Mucosa of rectum (tissue), 2 donors: ENCODE data around the gene NSMCE1.

Source experiments
- H3K27ac ChIP-seq, 2 donors: one replicate each; pipeline ENCODE4 v1.7.0; 2013; ENCODE audit warnings: inconsistent platforms in 2 of 2, low read depth in 2 of 2, low read length in 2 of 2
- H3K27me3 ChIP-seq, 2 donors: one replicate each; pipeline ENCODE4 v1.7.0; 2013; ENCODE audit warnings: low read length in 2 of 2; ENCODE audit not compliant: control insufficient read depth in 2 of 2, insufficient read depth in 2 of 2
- H3K36me3 ChIP-seq, 2 donors: one replicate each; pipeline ENCODE4 v1.7.0; 2013; ENCODE audit warnings: low read length in 2 of 2; ENCODE audit not compliant: control insufficient read depth in 2 of 2, insufficient read depth in 2 of 2
- H3K4me1 ChIP-seq, 2 donors: one replicate each; pipeline ENCODE4 v1.7.0; 2013; ENCODE audit warnings: low read length in 2 of 2, mild to moderate bottlenecking in 1 of 2; ENCODE audit not compliant: control insufficient read depth in 2 of 2, insufficient read depth in 2 of 2
- H3K4me3 ChIP-seq, 2 donors: one replicate each; pipeline ENCODE4 v1.7.0; 2013; ENCODE audit warnings: low read length in 2 of 2
- H3K9ac ChIP-seq, 2 donors: one replicate each; pipeline ENCODE4 v1.7.0; 2013; ENCODE audit warnings: low read length in 2 of 2, low read depth in 1 of 2, mild to moderate bottlenecking in 1 of 2
- H3K9me3 ChIP-seq, 2 donors: one replicate each; pipeline ENCODE4 v1.7.0; 2013; ENCODE audit warnings: low read length in 2 of 2; ENCODE audit not compliant: control insufficient read depth in 2 of 2
- donor health status: healthy.
- donor health status: Normal muscosa, but diverticular disease.

The NSMCE1 gene

GRCh38 chr16:27268376-27269299 is at the start of gene NSMCE1:
Gene NSMCE1, minus strand, starts transcription at chr16:27268772. Its CDS starts 11,202 bp downstream, at chr16:27257570.
- Histone ChIP-seq H3K4me3 (peak within 1 kb of the TSS; percentile 75 to 97), H3K4me1 (peaks cover 11 to 15% of the 10 kb centered on the region in 2 donors), H3K9ac (peak within 1 kb of the TSS; percentile 78 to 96), H3K9me3 (no peaks in the 10 kb centered on the region), H3K27me3 (no peaks in the 10 kb centered on the region), H3K27ac (peak within 1 kb of the TSS; percentile 71 to 89), H3K36me3 (no peaks in the 10 kb centered on the region)

- Histone ChIP-seq H3K36me3 (peaks cover 2 to 3% of the 10 kb centered on the region in 2 donors), H3K4me1 (peaks cover 51 to 60% of the 10 kb centered on the region in 2 donors), H3K9me3 (no peaks in the 10 kb centered on the region), H3K27me3 (no peaks in the 10 kb centered on the region), H3K4me3 (peak overlapping the region; percentile 1 to 56), H3K27ac (peak overlapping the region; percentile 27 to 58), H3K9ac (peak overlapping the region in 1 of 2 donors; percentile 60)
Observed at GRCh38 chr16:27317738-27318391, 49.3 kb upstream of the NSMCE1 start.

GRCh38 chr16:27317320-27317719 is 48.7 kb upstream of the NSMCE1 start:
- no peak overlapping the region for H3K9ac ChIP-seq
- H3K36me3 ChIP-seq: peaks cover 2 to 3% of the 10 kb centered on the region in 2 donors
- no peaks in the 10 kb centered on the region for H3K9me3 ChIP-seq
- H3K27ac ChIP-seq: peak overlapping the region; percentile 18 to 98
- H3K4me3 ChIP-seq: peak overlapping the region in 1 of 2 donors; percentile 23
- peaks cover 49 to 58% of the 10 kb centered on the region in 2 donors for H3K4me1 ChIP-seq
- H3K27me3 ChIP-seq: no peaks in the 10 kb centered on the region

- H3K9me3 ChIP-seq: no peaks in the 10 kb centered on the region
- no peaks in the 10 kb centered on the region for H3K27me3 ChIP-seq
- H3K36me3 ChIP-seq: peaks cover 2 to 3% of the 10 kb centered on the region in 2 donors
- H3K4me3 ChIP-seq: peak overlapping the region; percentile 89 to 93
- peaks cover 50 to 51% of the 10 kb centered on the region in 2 donors for H3K4me1 ChIP-seq
- H3K9ac ChIP-seq: peak overlapping the region; percentile 52 to 99
- H3K27ac ChIP-seq: peak overlapping the region; percentile 98
Observed at GRCh38 chr16:27316038-27316680, 47.6 kb upstream of the NSMCE1 start.

GRCh38 chr16:27315333-27316037 is 46.9 kb upstream of the NSMCE1 start:
- Histone ChIP-seq H3K4me1 (peaks cover 47 to 50% of the 10 kb centered on the region in 2 donors), H3K9ac (peak overlapping the region; percentile 92 to 99)

GRCh38 chr16:27314986-27315332 is 46.4 kb upstream of the NSMCE1 start:
- H3K27me3 ChIP-seq: no peaks in the 10 kb centered on the region
- H3K4me3 ChIP-seq: peak overlapping the region; percentile 89 to 93
- peaks cover 2 to 3% of the 10 kb centered on the region in 2 donors for H3K36me3 ChIP-seq
- no peaks in the 10 kb centered on the region for H3K9me3 ChIP-seq
- H3K4me1 ChIP-seq: peaks cover 47 to 50% of the 10 kb centered on the region in 2 donors
- H3K27ac ChIP-seq: peak overlapping the region; percentile 98
- peak overlapping the region; percentile 92 to 99 for H3K9ac ChIP-seq

More at GRCh38 chr16:27315333-27316037, 46.9 kb upstream of the NSMCE1 start:
- peak overlapping the region; percentile 98 for H3K27ac ChIP-seq
- H3K9me3 ChIP-seq: no peaks in the 10 kb centered on the region
- peaks cover 2 to 3% of the 10 kb centered on the region in 2 donors for H3K36me3 ChIP-seq
- no peaks in the 10 kb centered on the region for H3K27me3 ChIP-seq
- peak overlapping the region; percentile 89 to 93 for H3K4me3 ChIP-seq

- Histone ChIP-seq H3K27me3 (no peaks in the 10 kb centered on the region), H3K4me3 (peak overlapping the region; percentile 89 to 93), H3K27ac (peak overlapping the region; percentile 98), H3K36me3 (peaks cover 2 to 3% of the 10 kb centered on the region in 2 donors), H3K9me3 (no peaks in the 10 kb centered on the region), H3K9ac (peak overlapping the region; percentile 92 to 99), H3K4me1 (peaks cover 43 to 47% of the 10 kb centered on the region in 2 donors)
Observed at GRCh38 chr16:27314161-27314723, 45.7 kb upstream of the NSMCE1 start.

GRCh38 chr16:27313422-27314160 is 45.0 kb upstream of the NSMCE1 start, which contains the start of gene IL4R:
Gene IL4R, plus strand, starts transcription at chr16:27313974. Its CDS starts 26,230 bp downstream, at chr16:27340204.
- Histone ChIP-seq H3K9me3 (no peaks in the 10 kb centered on the region), H3K36me3 (peaks cover 2 to 3% of the 10 kb centered on the region in 2 donors), H3K4me3 (peak within 1 kb of the TSS; percentile 89 to 93), H3K27ac (peak within 1 kb of the TSS; percentile 98), H3K4me1 (peaks cover 36 to 41% of the 10 kb centered on the region in 2 donors), H3K27me3 (no peaks in the 10 kb centered on the region), H3K9ac (peak within 1 kb of the TSS; percentile 92 to 99)
